ENCODE measurements around the gene ADGRA3.

The ADGRA3 gene

GRCh38 chr4:22382216-22382615 is 133.7 kb downstream of the ADGRA3 start:
- in situ Hi-C loops (cut with MboI; ENCODE audit: low sequenced_read_pairs) = loop anchor here (10.0 kb wide), 1 partner anchor 597 kb away; no protein-coding TSS in a partner anchor

- in situ Hi-C loops (cut with MboI; ENCODE audit: low sequenced_read_pairs) = no loop called here
These were observed 142.9 kb downstream of the ADGRA3 start for GRCh38 chr4:22372986-22373385.

GRCh38 chr4:22369901-22370562 is 145.8 kb downstream of the ADGRA3 start:
- in situ Hi-C loops (cut with MboI; ENCODE audit: low sequenced_read_pairs) = no loop called here

- in situ Hi-C loops (cut with MboI; ENCODE audit: low sequenced_read_pairs) = no loop called here
These were observed 152.1 kb downstream of the ADGRA3 start for GRCh38 chr4:22363787-22364186.

GRCh38 chr4:22363036-22363435 is 152.8 kb downstream of the ADGRA3 start:
- in situ Hi-C loops (cut with MboI; ENCODE audit: low sequenced_read_pairs) = no loop called here

DNA sequence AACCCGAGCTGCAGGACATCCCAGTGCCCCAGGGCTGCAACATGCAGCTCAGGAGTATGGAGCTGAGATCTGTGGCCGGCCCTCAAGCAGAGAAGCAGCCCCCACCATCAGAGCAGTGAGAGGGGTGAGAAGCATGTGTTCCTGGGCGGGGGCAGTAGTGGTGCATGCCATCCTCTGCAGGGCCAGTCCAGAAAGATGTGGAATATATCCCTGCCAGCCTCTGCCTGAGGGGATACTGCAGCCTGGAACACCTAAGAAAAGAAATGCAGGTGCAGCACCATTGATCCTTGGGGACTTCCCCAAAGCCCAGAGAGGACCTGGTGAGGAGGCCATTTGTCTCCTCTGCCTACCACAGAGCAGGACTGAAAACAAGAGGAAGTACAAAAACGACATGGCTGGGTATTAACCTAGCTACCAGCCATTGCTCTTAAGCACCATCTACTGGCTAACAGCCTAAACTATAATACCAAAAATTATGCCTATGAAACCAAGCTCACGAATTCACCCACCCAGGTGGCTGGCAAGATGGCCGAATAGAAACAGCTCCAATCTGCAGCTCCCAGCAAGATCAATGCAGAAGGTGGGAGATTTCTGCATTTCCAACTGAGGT is 158.8 kb downstream of the ADGRA3 start:
- in situ Hi-C loops (cut with MboI; ENCODE audit: low sequenced_read_pairs) = no loop called here

- in situ Hi-C loops (cut with MboI; ENCODE audit: low sequenced_read_pairs) = no loop called here
These were observed 167.5 kb downstream of the ADGRA3 start for GRCh38 chr4:22348410-22348809.

DNA sequence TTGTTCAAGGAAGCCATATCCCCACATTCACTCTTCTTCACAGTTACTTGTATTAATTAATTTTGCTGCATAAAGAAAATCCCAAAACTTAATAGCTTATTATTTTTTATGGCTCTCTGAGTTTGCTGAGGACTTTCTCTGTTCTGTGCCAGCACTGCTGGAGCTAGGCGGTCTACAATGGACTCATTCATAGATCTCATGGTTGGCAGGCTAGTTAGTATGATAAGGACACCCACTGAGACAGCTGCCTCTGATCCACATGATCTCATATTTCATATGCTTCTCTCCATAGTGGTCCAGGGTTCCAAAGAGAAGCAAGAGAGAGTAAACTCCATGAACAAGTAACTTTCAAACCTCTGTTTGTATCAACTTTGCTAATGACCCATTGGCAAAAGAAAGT is 170.2 kb downstream of the ADGRA3 start:
- in situ Hi-C loops (cut with MboI; ENCODE audit: low sequenced_read_pairs) = no loop called here

- in situ Hi-C loops (cut with MboI; ENCODE audit: low sequenced_read_pairs) = no loop called here
These were observed 170.8 kb downstream of the ADGRA3 start for GRCh38 chr4:22345055-22345454.

- in situ Hi-C loops (cut with MboI; ENCODE audit: low sequenced_read_pairs) = no loop called here
These were observed 172.3 kb downstream of the ADGRA3 start for GRCh38 chr4:22343606-22344005.

DNA sequence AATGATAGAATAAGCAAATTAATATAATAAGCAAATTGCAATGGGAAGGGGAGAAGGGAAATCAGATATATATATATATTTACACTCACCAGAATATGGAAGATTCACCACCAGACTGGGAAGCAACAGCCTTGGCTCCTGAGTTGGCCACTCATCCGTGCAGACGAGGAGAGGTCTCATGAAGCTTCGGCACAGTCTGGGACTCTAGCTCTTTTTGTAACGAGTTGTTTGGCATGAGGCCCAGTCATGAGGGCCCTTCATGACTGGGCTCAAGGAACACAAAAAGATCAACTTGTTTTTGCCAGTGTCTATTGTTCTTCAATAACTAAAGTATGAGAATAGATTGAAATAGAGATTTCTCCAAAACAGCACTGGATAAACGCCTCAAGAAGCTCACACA is 176.4 kb downstream of the ADGRA3 start:
- in situ Hi-C loops (cut with MboI; ENCODE audit: low sequenced_read_pairs) = no loop called here

DNA sequence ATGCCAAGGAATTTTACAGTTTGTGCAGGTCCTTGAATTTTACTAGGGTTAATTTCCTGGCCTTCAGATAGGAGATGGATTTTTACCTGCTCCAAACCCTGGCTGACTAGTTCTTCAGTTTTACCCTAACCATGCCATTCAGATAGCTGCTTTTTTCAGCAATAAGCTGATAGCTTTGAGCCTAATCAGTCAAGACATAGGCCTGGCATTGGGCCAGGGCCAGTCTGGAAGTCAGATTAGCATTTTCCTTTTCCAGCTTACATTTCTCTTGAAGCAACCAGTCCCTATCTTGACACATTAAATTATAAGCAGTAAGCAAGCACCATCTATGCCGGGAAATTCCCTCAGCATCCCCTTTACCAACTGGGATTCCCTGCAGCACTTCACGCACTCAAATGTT is 177.1 kb downstream of the ADGRA3 start:
- in situ Hi-C loops (cut with MboI; ENCODE audit: low sequenced_read_pairs) = no loop called here

Data from HL-60/S4 (cell line).